GM18502 (cell line): ENCODE measurements around the gene ZNF451.

Source experiments
- ATAC-seq: cut with Tn5 transposase; IDR thresholded peaks from one replicate; pipeline ENCODE4 v1.9.1; 2021; ENCODE audit warnings: mild to moderate bottlenecking; ENCODE audit not compliant: unreplicated experiment, poor library complexity

ZNF451 gene

DNA sequence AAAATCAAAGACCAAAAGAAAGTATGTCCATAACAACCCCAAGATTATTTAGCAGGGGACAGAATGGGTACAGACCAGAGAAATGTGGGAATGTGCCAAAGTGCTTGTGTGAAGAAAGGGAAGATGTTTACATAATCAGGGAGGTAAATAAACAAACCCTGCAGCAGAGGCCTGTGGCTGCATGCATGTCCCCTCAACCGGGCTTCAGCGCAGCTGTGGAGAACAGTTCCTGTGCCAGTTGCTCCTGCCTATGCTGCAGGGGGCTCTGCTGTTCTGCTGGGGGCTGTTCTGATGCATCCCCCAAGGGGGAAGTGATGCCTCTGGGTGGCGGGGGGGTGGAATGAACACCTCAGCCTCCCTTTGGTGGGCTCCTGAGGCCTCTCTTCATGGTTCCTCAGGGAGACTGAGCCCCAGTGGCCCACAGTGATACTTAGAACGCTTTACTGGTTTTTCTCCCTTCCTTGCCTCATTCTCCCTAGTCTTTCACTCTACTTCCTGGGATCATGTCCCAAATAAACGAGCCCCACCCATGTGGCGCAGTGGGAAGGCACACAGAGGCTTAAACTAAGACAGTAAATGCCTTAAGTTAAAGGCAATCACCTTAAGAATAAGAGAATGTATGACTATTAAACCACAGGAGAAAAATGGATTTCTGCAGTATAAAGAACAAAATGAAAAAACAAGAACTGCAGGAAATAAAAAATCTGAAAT lies 109.1 kb downstream of the ZNF451 start:
- no peak for ATAC-seq

DNA sequence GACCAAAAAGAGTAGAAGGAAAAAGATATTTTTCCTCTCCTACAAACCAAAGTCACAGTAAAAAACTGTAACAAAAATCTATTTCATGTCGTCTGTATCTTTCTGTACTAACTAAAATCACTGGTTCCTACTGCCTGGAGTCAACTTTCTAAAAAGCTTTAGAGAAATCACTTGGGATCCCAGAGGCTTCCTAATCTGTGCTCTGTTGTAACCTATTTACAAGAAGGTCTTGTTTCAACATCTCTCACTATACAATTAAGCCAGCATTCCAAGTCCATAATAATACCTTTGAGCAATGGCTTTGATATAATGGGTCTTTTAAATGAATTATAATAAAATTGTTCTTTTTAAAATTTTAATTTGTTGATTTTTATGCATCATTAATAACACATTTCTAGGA lies 111.7 kb downstream of the ZNF451 start:
- ATAC-seq = no peak

DNA sequence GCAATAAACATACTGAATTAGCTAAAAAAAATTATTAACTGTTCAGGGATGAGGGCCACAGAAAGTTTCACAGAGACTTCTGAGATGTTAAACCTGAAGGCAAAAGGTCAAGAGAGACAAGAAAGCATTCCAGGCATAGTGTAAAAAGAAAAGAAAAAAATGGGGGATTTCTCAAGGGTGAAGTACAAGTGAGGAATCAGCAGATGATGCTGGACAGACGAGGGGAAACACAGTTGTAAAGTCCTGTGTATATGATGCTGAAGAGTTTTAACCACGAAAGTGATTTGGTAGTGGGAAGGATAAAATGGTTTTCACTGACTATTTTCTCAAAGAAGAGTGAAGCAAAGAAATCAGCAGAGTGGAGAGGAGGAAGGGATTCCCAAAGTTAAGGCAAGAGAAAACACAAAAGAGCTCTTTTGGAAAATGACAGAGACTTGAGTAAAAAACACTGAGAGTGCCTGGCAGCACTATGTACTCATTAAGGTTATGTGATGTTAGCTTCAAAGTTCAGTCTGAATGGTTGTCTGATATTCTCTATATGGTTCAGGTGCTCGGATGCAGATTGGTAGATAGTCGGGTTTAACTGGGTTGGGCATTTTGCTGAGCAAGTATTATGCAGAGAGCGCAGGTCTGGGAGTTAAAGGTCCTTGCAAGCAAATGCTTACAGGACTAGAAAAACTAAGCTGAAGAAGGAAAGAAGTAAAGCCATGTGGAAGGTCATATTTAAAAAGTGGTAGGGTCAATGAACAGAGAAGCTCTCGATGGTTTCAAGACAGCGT lies 115.8 kb downstream of the ZNF451 start:
- ATAC-seq = no peak

DNA sequence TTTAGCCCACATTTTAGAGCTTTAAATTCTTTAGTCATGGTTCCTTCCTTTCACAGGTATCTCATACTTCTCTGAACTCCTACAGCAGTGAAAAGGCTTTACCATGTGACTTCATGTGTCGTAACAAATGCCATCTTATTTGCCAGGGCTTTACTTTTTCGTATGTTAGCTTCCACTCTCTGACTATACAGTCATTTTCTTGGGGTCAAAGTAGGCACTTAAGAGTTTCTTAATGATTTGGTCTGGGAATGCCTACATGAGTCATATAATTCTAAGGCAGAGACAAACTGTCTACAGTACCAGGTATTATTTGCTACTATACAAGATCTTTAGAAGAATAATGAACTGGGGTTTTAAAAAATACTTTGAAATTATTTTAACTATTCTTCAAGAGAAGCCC lies 117.2 kb downstream of the ZNF451 start:
- no peak for ATAC-seq

DNA sequence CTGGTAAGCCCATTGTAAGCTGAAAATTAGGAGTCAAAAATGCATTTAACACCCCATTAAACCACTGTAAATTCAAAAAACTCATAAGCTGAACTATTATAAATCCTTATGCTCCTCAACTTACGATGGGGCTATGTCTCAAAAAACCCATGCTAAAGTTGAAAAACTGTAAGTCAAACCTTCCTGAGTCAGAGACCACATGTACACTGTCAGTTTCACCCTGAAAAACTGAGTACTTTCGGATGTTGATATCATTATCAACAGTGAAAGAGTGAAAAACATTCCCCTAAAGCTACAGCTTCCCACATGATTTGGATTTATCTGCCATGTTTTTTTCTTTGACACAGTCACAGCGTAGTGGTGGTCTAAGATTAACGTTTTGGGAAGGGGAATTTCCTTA lies 117.9 kb downstream of the ZNF451 start:
- ATAC-seq = no peak

DNA sequence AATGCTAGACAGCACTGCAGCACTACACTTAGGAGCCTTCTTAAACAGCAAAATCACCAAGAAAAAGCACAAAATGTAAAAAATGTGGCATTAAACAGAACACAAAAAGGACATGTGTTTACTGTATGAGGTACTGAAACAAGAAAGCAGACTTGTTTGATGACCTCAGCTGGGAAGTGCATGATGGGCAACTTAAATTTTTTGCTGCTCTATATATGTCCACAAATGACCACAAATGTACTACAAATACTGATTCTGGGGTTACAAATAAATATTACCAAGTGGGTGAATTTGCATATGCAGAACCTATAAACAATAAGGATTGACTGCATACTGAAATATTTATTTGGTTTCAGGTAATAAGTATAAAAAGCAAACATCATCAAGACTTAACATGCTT lies 119.0 kb downstream of the ZNF451 start:
- ATAC-seq = no peak

DNA sequence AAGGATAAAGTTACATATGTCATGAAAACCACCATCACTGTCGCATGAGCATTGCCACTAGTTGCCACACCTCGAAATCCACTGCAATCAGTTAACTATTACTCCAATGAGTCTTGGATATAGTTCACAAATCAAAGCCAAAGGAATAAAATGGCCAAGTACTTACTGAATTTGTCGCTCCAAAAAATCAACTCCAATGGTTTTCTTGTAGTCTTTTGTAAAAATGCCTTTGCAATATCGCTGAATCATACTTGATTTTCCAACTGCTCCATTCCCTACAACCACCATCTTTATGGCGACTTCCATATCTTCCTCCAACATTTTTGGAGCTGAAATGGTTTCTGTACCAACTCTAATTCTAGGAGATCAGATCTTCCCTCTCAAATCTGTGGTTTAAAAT lies 120.1 kb downstream of the ZNF451 start:
- ATAC-seq = no peak

DNA sequence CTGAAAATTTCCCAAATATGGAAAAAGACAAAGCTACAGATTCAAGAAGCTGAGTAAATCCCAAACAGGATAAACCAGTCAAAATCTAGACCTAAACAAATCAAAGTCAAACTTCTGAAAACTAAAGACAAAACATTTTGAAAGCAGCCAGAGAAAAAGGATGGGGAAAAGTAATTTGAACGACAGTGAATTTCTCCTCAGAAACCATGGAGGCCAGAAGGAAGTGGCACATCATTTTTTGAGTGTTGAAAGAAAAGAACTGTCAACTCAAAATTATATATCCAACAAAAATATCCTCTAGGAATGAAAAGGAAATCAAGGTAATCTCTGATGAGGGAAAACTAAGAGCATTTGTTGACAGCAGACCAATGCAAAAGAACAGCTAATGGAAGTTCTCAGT lies 125.3 kb downstream of the ZNF451 start:
- no peak for ATAC-seq

DNA sequence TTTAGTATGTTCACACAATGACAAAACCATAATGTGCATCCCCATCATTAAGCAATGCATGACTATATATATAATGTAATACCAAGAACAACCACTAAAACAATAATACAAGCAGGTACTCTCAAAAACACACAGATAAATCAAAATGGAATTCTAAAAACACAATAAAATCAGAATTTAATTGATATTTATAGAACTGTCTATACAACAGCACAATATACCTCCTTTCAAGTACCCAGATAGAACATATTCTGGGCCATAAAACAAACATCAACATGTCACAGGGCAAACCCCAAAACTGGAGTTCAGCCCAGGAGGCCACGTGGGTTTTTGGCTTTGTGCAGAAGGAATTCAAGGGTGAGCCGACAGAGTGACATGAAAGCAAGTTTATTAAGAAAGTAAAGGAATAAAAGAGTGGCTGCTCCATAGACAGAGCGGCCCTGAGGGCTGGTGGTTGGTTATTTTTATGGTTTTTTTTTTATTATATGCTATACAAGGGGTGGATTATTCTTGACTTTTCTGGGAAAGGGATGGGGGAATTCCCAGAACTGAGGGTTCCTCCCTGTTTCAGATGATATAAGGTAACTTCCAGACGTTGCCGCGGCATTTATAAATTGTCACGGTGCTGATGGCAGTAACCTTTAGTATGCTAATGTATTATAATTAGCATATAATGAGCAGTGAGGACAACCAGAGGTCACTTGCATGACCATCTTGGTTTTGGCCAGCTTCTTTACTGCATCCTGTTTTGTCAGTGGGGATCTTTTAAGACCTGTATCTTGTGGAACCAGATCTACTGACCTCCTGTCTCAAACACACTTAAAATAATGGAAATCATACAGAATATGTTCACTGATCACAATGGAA lies 126.5 kb downstream of the ZNF451 start:
- no peak for ATAC-seq

DNA sequence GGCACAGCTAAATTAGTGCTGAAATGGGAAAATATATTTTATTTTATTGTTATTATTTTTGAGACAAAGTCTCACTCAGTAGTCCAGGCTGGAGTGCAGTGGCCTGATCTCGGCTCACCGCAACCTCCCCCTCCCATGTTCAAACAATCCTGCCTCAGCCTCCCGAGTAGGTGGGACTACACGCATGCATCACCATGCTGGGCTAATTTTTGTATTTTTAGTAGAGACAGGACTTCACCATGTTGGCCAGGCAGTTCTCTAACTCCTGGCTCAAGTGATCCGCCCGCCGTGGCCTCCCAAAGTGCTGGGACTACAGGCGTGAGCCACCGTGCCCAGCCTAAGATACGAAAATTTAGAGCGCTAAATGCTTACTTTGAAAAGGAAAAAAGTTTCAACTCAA lies 127.3 kb downstream of the ZNF451 start:
- no peak for ATAC-seq
